Parathyroid adenoma (tissue), 2 donors: Measurements from ENCODE around the gene EPHA5.

Experiments used
- H2AFZ ChIP-seq: fragments of 300-600 bp; sonication (generic); one replicate; pipeline ENCODE4 v1.7.0; 2017; ENCODE audit warnings: antibody characterized with exemption, mild to moderate bottlenecking
- H3K27ac ChIP-seq: fragments of 300-600 bp; sonication (generic); one replicate; pipeline ENCODE4 v1.7.0; 2017
- H3K27me3 ChIP-seq: fragments of 300-600 bp; sonication (generic); one replicate; pipeline ENCODE4 v1.7.0; 2017; ENCODE audit warnings: low read length; ENCODE audit not compliant: control insufficient read depth, insufficient read depth
- H3K36me3 ChIP-seq: fragments of 300-600 bp; sonication (generic); one replicate; pipeline ENCODE4 v1.7.0; 2017; ENCODE audit warnings: low read length; ENCODE audit not compliant: control insufficient read depth, insufficient read depth
- H3K4me1 ChIP-seq: fragments of 300-600 bp; sonication (generic); one replicate; pipeline ENCODE4 v1.7.0; 2017; ENCODE audit warnings: control low read depth
- H3K4me2 ChIP-seq: fragments of 300-600 bp; sonication (generic); one replicate; pipeline ENCODE4 v1.7.0; 2017; ENCODE audit warnings: low read length
- H3K4me3 ChIP-seq: fragments of 300-600 bp; sonication (generic); one replicate; pipeline ENCODE4 v1.7.0; 2017; ENCODE audit warnings: low read depth, low read length
- H3K79me2 ChIP-seq: fragments of 300-600 bp; sonication (generic); one replicate; pipeline ENCODE4 v1.7.0; 2017; ENCODE audit warnings: control low read depth
- H3K9ac ChIP-seq: fragments of 300-600 bp; sonication (generic); one replicate; pipeline ENCODE4 v1.7.0; 2017; ENCODE audit warnings: mild to moderate bottlenecking
- H3K9me3 ChIP-seq: fragments of 300-600 bp; sonication (generic); one replicate; pipeline ENCODE4 v1.7.0; 2017; ENCODE audit warnings: low read length; ENCODE audit not compliant: control insufficient read depth
- TF ChIP-seq, protein P1 (sequence below): fragments of 300-600 bp; sonication (generic); IDR thresholded peaks from one replicate; pipeline ENCODE4 v1.7.0; 2017; ENCODE audit warnings: antibody characterized with exemption, mild to moderate bottlenecking
- donor health status: primary hyperparathyroidism.

The EPHA5 gene

DNA sequence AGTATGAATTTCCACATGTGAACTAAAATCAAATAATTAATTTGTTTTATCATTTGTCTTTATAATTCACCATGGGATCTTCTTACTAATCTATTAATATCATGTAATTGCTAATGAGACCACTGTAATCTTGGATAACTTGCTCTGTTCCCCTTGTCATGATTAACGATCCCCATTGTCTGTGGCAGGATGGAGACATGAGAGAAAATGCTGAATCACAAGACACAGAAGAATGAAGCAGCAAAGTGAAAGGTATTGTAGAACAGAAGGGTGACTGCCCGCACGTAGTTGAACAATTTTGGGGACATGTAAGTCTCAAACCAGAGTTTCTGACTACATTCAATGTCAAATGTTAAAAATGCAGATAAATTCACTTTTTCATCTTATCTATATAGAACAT is 135.2 kb downstream of the EPHA5 start:
- Histone ChIP-seq H3K27me3 (no peaks in the 10 kb centered on the region), H3K4me3 (no peak overlapping the region), H3K9ac (no peak overlapping the region), H3K4me1 (no peaks in the 10 kb centered on the region), H3K9me3 (no peaks in the 10 kb centered on the region), H3K79me2 (no peaks in the 10 kb centered on the region), H3K4me2 (no peak overlapping the region), H3K36me3 (no peaks in the 10 kb centered on the region), H2AFZ (no peak overlapping the region), H3K27ac (no peak overlapping the region)
- TF ChIP-seq, protein P1, sequence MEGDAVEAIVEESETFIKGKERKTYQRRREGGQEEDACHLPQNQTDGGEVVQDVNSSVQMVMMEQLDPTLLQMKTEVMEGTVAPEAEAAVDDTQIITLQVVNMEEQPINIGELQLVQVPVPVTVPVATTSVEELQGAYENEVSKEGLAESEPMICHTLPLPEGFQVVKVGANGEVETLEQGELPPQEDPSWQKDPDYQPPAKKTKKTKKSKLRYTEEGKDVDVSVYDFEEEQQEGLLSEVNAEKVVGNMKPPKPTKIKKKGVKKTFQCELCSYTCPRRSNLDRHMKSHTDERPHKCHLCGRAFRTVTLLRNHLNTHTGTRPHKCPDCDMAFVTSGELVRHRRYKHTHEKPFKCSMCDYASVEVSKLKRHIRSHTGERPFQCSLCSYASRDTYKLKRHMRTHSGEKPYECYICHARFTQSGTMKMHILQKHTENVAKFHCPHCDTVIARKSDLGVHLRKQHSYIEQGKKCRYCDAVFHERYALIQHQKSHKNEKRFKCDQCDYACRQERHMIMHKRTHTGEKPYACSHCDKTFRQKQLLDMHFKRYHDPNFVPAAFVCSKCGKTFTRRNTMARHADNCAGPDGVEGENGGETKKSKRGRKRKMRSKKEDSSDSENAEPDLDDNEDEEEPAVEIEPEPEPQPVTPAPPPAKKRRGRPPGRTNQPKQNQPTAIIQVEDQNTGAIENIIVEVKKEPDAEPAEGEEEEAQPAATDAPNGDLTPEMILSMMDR: no peak

DNA sequence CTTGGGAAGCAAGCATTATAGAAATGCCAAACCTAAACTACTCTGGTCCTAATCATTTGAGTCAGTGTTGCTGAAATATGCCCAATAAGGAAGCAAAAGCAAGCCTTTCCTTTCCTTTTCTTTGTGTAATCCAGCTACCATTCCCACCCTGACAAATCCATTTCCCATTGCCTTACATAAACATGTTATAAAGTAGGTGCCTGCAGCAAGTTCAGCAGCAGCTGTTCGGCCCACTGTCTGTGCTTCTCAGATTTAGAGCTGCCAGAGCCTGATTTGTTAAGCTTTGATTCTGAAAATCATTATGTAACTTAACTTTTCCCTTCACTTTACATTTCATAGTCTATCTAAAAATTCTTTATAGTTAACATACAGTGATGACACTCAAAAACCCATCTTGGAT is 148.6 kb downstream of the EPHA5 start:
- Histone ChIP-seq H3K4me1 (no peaks in the 10 kb centered on the region), H3K4me2 (no peak overlapping the region), H3K79me2 (no peaks in the 10 kb centered on the region), H3K9me3 (no peaks in the 10 kb centered on the region), H3K27ac (no peak overlapping the region), H3K36me3 (no peaks in the 10 kb centered on the region), H3K4me3 (no peak overlapping the region), H3K27me3 (no peaks in the 10 kb centered on the region), H2AFZ (no peak overlapping the region), H3K9ac (no peak overlapping the region)
- TF ChIP-seq, protein P1: no peak

DNA sequence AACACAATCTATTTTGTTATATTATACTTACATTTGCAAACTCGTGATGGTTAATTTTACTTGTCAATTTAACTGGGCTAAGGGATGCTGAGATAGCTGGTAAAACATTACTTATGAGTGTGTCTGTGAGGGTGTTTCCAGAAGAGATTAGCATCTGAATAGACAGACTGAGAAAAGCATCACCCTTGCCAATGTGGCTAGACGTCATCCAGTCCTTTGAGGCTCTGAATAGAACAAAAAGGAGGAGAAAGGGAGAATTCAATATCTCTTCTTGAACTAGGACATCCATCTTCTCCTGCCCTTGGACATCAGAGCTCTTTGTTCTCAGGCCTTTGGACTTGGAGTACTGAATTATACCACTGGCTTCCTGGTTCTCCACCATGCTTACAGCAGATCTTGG is 154.6 kb downstream of the EPHA5 start:
- H3K4me1 ChIP-seq: no peaks in the 10 kb centered on the region
- no peak overlapping the region for H3K4me3 ChIP-seq
- H3K79me2 ChIP-seq: no peaks in the 10 kb centered on the region
- H3K27ac ChIP-seq: no peak overlapping the region
- H3K27me3 ChIP-seq: no peaks in the 10 kb centered on the region
- H3K36me3 ChIP-seq: no peaks in the 10 kb centered on the region
- no peak overlapping the region for H3K4me2 ChIP-seq
- TF ChIP-seq, protein P1: no peak
- H3K9me3 ChIP-seq: no peaks in the 10 kb centered on the region
- H3K9ac ChIP-seq: no peak overlapping the region
- no peak overlapping the region for H2AFZ ChIP-seq

DNA sequence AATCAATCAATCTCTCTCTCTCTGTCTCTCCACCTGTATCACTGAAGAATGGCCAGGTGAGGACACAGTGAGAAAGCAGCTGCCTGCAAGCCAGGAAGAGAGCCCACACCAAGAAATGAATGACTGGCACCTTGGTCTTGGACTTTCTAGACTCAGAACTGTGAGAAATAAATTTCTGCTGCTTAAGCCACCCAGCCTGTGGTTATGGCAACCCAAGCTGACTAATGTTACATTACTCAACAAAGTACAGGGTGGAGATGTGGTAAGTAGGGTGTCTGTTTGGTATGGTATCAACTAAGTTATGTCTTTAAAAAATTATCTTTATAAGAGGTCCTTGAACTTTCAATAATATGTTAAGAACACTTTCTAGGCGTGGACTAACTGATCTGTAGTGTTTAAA is 159.3 kb downstream of the EPHA5 start:
- H3K27ac ChIP-seq: no peak overlapping the region
- no peak overlapping the region for H3K4me3 ChIP-seq
- H3K36me3 ChIP-seq: no peaks in the 10 kb centered on the region
- no peak overlapping the region for H3K4me2 ChIP-seq
- no peak overlapping the region for H2AFZ ChIP-seq
- no peaks in the 10 kb centered on the region for H3K79me2 ChIP-seq
- no peaks in the 10 kb centered on the region for H3K4me1 ChIP-seq
- no peak overlapping the region for H3K9ac ChIP-seq
- TF ChIP-seq, protein P1: no peak
- H3K9me3 ChIP-seq: no peaks in the 10 kb centered on the region
- no peaks in the 10 kb centered on the region for H3K27me3 ChIP-seq

DNA sequence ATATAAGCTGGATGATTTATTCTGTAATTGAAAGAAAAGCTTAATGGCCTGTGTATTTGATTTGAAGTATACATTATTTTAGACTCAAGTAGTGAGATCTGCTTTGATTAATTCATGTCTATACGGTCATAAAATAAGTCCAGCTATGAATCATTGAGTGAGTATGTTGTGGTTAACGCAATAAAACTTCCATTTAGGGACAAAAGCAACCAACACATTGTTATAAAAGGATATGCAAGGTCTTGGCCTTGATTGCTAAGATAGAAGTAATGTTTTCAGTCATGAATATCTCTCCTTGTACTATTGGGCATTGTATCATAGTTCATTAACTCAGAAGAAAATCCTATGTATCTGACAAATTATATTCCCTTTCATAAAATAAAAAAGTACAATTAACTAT is 162.1 kb downstream of the EPHA5 start:
- Histone ChIP-seq H3K4me3 (no peak overlapping the region), H3K4me1 (no peaks in the 10 kb centered on the region), H3K9me3 (no peaks in the 10 kb centered on the region), H3K79me2 (no peaks in the 10 kb centered on the region), H3K9ac (no peak overlapping the region), H3K27me3 (no peaks in the 10 kb centered on the region), H3K27ac (no peak overlapping the region), H3K36me3 (no peaks in the 10 kb centered on the region), H3K4me2 (no peak overlapping the region), H2AFZ (no peak overlapping the region)
- TF ChIP-seq, protein P1: no peak
